ENCODE data around the gene NFATC1.

The NFATC1 gene

DNA sequence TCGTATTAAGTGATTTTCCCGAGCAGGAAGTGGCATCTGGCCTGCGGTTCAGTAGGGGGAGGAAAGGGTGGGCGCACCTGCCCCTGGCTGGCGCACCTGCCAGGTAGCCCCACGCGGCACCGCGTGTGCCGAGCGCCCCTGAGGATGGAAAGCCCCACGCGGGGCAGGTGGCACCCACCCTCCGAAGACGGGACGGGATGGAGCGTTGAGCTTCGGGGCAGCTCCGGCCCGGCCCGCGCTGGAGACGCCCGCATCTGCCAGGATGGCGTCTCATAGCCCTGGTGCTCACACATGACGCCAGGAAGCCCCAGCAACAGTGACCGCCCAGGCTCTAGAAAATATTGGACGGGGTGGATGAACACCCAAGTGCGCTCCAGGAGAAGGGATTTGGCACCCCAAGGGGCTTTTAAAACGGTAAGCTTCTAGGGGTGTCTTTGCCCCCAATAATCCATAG, 2.5 kb upstream of the NFATC1 start:
- DNase-seq = no peak

- DNase-seq = no peak
These were observed 1.8 kb upstream of the NFATC1 start for GRCh38 chr18:79393635-79394533.

DNA sequence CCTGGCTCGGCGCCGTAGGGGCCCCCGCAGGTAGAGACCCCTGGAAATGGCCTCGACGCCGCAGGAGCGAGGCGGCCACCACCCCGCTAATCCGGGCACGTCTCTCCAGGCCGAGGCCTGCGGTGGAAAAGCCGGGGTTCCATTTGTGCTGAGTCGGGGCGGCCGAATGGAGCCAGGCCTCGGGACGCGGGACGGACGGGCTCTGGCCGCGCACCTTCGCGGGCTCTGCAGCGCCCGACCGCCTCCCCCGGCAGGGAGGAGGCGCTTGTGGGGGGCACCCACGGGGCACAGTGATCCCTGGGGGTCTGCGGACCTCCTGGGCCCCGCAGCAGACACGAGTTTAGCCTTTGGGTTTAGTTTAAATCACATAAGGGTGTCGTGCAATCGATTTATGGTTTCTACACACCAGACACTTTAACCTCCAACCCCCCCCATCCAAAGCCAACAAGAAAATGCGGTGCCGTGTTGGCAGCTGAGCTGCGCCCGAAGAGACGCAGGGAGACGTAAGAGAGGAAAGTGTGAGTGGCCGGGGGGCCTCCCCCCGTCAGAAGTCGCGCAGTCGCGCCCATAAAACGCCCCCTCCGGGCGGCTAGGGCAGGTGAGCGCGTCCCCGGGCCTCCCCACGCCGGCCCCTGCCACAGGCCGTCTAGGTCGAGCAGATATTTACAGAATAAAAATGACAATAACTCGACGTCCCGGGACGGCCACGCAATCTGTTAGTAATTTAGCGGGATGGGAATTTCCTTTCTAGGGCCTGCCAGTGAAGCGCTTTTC, 1.0 kb upstream of the NFATC1 start:
- peak; percentile 34 for DNase-seq

GRCh38 chr18:79395308-79395640, 456 bp upstream of the NFATC1 start:
- no peak for DNase-seq

- DNase-seq = no peak
These were observed 909 bp downstream of the NFATC1 start for GRCh38 chr18:79396431-79397246.

- DNase-seq = no peak
These were observed 1.6 kb downstream of the NFATC1 start for GRCh38 chr18:79397247-79397829.

DNA sequence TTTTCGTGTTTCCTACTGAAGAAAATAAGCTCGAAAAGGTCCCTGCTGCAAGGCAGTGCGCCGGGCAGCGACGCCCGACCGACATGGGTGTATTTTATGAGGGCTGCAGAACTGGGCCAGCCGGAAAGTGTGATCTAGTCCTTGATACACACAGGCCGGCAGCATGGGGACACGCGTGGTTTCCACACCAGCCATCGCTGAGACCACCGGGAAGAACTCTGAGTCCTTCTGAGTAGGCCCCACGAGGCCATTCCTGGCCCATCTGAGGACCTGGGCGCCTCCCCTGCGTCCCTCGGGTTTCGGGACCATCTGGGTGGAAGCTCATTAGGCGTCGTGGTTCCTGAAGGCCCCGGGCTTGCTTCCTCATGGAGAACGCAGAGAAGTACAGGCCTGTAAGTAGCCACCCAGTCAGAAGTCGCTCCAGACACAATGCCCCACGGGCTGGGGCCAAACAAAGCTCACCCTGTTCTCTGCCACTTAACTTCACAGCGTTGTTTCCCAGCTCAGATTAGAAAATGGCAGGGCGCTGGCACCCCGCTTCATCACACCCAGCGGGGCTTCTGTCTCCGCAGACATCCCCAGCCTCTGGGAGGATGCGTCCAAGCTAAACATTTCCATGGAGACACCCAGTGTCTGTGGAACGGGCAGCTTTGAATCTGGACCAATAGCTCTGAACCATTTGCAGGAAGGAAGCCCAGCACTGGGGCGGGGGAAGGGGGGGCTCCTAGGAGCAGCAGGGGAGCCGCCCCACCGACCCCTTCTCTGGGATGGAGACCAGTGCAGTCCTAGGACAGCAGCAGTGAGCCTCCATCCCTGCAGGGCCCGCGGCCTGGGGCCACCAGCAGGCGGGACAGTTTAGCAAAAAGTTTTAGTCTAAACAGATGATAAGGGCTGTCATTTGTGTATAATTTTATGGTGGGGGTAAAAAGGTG, 2.4 kb downstream of the NFATC1 start:
- no peak for DNase-seq

- no peak for DNase-seq
These were observed 3.7 kb downstream of the NFATC1 start for GRCh38 chr18:79399275-79400081.

DNA sequence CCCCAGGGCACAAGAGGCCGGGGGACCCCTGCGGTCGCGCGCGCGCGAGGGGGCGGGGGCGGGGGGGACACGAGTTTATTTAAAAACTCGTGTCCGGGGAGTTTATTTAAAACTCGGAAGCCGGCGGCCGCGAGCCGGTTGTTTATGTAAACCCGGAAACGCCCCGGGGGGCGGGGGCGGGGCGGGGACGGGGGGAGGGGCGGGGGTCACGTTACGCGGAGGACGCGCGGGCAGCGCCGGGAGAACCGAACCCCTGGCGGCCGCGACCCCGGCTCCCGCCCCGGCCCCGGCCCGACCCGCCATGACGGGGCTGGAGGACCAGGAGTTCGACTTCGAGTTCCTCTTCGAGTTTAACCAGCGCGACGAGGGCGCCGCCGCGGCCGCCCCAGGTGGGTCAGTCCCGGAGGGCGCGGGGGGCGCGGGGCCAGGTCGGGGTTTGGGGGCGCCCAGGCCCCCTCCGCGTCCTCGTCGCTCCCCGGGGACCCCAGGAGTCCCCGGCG, 4.4 kb downstream of the NFATC1 start:
- DNase-seq = peak; percentile 66

GRCh38 chr18:79400591-79401381, 5.1 kb downstream of the NFATC1 start:
- peak; percentile 49 for DNase-seq

DNA sequence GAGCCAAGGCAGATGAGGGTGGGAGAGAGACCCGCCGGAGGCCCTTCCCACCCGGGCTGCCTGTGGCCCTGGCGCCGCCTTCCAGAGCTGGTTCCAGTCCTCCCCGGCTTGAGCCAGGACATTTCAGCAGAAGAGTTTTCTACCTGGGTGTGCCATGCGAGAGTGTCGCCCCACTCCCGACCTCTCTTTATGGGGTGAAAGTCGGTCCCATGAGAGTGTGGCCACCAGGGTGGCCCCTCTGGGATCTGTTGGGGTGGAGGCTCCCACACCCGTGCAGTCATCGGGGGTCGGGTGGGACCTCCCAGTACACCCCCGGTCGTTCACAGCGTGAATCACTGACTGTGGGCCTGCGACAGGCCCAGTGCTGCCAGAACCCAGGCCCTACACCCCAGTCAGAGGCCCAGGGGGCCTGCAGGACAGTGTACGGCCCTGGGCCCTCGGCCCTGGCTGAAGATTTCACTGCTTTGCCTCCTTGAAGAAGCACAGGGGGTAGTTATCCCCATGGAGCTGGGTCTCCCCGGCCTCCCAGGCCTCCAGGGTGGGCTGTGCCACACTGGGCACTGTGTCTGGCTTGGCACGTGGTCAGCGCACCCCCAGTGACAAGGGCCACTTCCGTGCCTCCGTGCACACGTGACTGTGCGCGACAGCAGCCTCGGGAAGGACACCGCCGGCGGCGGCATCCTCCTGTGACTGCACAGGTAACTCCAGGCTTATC, 5.9 kb downstream of the NFATC1 start:
- DNase-seq = no peak

- DNase-seq = no peak
These were observed 6.5 kb downstream of the NFATC1 start for GRCh38 chr18:79402209-79402576.

DNA sequence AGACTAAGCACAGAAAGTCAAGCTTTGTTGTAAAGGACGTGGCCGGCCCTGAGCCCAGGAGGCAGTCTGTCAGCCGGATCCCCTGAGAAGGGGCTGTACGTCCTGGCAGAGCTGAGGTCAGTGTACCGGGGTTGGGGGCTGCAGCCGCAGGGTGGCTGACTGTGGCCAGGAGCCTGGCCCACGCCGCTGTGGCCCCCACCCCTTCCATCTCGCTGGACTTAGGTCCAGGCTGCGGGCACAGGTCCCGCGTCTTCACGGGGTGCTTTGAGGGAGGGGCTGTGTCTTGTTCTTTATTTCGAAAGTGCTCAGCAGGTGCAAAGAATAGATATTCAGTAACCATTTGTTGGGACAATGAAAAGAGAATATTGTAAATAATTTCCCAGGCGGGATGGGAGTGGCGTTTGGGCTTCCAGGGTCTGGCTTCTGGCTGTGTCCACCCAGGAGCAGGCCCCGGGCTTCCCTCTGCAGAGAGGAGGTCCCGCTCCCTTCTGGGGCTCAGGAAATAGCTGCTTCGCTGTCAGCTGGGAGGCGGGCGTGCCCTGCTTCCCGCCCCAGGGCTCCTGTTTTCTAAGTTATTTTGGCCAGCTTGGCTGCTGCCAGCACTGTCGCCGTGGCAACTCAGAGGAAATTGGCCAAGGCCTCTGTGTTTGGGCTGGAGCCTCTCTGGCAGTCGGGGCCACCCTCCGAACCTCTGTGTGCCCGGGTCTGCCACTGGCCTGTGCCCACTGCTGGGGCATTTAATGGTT, 7.4 kb downstream of the NFATC1 start:
- DNase-seq = no peak

DNA sequence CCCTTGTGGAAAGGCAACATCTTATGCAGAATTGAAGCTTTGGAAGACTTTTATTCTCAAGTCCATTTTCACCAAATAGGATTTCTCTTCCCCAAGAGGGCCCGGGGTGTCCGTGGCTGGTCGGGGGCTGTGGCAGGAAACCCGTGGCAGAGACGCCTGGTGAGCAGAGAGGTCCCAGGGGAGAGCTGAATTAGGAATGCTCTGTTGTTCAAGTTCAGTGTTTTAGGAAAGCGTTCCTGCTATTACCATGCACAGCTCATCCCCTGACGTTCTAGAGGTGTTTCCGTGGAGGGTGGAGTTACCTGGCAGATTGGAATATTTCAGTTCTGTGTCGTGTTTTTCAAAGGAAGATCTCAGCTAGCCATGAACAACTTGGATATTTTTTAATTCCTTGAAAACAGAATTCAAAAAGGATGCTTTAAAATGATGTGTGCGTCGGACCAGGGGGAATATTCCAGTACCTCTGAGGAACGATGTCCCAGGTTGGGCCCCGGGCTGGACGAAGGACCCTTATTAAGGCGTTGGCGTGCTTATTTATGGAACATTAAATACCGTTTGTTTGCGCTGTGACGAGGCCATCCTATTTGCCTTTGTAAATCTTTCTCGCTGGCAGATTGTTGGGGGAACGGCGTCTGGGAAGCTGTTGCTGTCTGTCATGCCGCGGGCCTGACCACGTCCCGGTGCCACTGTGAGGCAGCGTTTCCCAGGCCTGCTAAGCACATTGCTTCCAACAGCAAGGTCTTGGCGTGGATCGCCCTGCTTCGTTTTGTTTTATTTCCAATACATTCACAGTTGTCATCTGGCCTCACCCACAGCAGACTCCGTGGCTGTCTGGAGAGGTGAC, 8.2 kb downstream of the NFATC1 start:
- DNase-seq = no peak

DNA sequence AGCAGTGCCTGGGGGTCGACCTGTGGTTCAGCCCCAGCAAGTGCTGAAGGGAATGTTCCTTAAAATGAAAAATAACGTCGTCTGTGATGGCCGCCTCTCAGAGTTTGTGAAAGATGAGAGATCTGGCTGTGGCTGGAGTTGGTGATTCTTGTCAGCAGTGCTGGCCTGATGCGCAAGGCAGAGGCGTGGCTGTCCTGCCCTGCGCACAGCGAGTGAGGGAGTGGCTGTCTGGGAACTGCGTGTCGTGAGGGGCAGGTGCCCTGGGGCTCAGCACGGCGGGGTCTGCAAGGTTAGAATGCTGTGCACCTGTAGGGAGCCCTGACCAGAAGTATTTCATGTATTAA, 8.8 kb downstream of the NFATC1 start:
- DNase-seq = no peak

DNA sequence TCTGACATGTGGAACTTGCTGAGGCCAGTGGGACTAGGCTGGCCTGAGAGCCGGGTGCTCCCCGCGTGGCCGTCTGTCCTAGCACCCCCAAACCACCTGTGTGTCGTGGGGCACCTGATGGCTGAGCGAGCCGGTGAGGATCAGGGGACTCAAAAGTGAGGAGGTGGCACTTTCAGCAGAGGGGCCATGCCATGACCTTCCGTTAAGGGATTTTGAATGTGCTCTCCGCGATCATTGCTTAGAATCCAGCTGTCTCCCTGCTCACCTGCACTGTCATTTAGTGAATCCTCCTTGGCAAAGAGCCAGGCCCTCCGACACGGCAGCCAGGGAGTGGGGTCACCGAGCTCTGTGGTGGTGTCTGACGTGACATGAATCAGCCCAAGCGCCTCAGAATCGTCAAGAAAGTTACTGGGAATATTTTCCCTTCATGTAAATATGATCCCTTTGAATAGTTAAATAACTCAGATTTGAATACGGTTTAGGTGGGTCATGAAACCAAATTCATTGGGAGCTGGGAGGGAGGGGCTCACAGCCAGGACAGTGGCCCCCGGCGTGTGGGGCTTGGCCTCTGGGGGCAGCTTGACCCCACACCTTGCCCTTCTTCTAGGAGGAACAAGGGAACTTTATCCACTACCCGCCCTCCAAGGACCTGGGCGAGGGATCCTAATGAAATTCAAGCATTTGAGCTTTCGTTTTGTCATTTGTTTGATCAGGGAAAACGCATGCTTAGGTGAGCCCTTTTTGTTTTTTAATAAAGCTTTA, 9.5 kb downstream of the NFATC1 start:
- DNase-seq = no peak
